NT2/D1 (cell line): ENCODE measurements around the gene TNFRSF1A.

Source experiments
- DNase-seq: peaks from one replicate; pipeline ENCODE4 v3.0.0-alpha.2; 2011; ENCODE audit warnings: low read depth, low spot score
- H3K27me3 ChIP-seq: 2 replicates; pipeline ENCODE4 v1.6.0; 2011; ENCODE audit warnings: mild to moderate bottlenecking; ENCODE audit not compliant: insufficient read length, insufficient read depth
- H3K36me3 ChIP-seq: 2 replicates; pipeline ENCODE4 v1.6.1; 2011; ENCODE audit warnings: mild to moderate bottlenecking, low read length, mixed read lengths; ENCODE audit not compliant: insufficient read depth, insufficient read length
- H3K4me1 ChIP-seq: 2 replicates; pipeline ENCODE4 v1.5.1; 2011; ENCODE audit not compliant: insufficient read depth, insufficient read length
- H3K4me3 ChIP-seq: 2 replicates; pipeline ENCODE4 v1.5.1; 2011; ENCODE audit warnings: low read depth; ENCODE audit not compliant: insufficient read length
- H3K9ac ChIP-seq: 2 replicates; pipeline ENCODE4 v1.6.0; 2011; ENCODE audit warnings: low read depth; ENCODE audit not compliant: insufficient read length
- H3K9me3 ChIP-seq: 2 replicates; pipeline ENCODE4 v1.5.1; 2011; ENCODE audit warnings: mild to moderate bottlenecking, low read length; ENCODE audit not compliant: insufficient read depth
- SUZ12 ChIP-seq: IDR thresholded peaks from 2 replicates; pipeline ENCODE4 v1.6.1; 2011; ENCODE audit not compliant: insufficient read length, insufficient read depth; ENCODE audit errors: extremely low read depth
- YY1 ChIP-seq: IDR thresholded peaks from 2 replicates; pipeline ENCODE4 v1.6.1; 2011; ENCODE audit not compliant: insufficient read length, insufficient read depth
- ZNF274 ChIP-seq: IDR thresholded peaks from 2 replicates; pipeline ENCODE4 v1.6.1; 2011; ENCODE audit warnings: mild to moderate bottlenecking, low read depth, low read length

TNFRSF1A gene

DNA sequence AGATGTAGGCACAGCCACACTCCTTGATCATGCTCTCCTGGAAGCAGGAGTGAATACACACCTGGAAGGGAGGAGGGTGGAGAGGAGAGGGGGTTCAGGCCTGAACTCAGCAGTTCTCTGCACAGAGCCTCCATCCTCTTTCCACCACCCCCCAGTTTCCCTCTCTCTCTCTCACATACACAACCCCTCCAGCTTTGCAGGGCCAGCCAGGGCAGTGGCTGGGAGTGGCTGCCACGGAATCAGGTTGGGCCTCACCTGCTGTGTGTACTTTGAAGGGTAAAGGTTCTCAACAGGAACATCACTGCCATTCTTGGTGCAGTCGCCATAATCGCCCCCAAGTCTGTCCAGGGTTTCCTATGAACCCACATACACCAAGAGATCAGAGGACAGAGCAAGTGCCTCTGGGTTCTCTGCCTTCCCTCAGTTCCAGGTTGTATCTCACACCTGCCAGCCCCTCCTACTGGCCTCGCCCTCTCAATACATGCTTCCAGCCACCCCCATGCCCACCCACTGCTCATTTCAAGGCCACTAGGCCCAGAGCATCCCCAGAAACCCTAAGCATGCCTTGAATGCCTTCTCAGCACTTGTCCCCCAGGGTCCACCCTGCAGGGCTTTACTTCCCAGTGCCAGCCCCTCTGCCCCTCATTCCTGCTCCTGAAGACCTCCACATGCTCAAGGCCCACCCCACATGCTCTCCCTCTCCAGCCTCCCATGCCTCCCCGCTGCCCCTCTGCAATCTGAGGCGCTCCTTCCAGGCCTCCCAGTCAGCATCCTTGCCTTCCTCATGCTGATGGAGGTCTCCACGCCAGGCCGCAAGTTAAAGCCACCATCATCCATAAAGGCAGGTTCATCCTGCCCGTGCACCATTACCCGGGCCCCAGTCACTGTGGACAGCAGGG is 12.9 kb upstream of the TNFRSF1A start:
- TF ChIP-seq SUZ12 (no peak), YY1 (no peak), ZNF274 (no peak)
- H3K36me3 ChIP-seq: no peaks in the 10 kb centered on the region
- H3K9me3 ChIP-seq: no peaks in the 10 kb centered on the region
- no peak for DNase-seq
- peaks cover 14% of the 10 kb centered on the region for H3K4me1 ChIP-seq
- no peaks in the 10 kb centered on the region for H3K27me3 ChIP-seq
- H3K4me3 ChIP-seq: no peak overlapping the region
- H3K9ac ChIP-seq: no peak overlapping the region

- Histone ChIP-seq H3K27me3 (no peaks in the 10 kb centered on the region), H3K9ac (no peak overlapping the region), H3K4me1 (peaks cover 16% of the 10 kb centered on the region), H3K4me3 (no peak overlapping the region), H3K9me3 (no peaks in the 10 kb centered on the region), H3K36me3 (no peaks in the 10 kb centered on the region)
- no peak for TF ChIP-seq SUZ12
- no peak for TF ChIP-seq ZNF274
- TF ChIP-seq YY1: no peak
- DNase-seq: no peak
Measured at GRCh38 chr12:6352193-6353173, 10.6 kb upstream of the TNFRSF1A start.

GRCh38 chr12:6351622-6352021 is 9.7 kb upstream of the TNFRSF1A start:
- TF ChIP-seq YY1 (no peak), ZNF274 (no peak)
- Histone ChIP-seq H3K27me3 (no peaks in the 10 kb centered on the region), H3K9ac (no peak overlapping the region), H3K4me3 (no peak overlapping the region), H3K4me1 (peaks cover 16% of the 10 kb centered on the region), H3K36me3 (no peaks in the 10 kb centered on the region), H3K9me3 (no peaks in the 10 kb centered on the region)
- no peak for DNase-seq

DNA sequence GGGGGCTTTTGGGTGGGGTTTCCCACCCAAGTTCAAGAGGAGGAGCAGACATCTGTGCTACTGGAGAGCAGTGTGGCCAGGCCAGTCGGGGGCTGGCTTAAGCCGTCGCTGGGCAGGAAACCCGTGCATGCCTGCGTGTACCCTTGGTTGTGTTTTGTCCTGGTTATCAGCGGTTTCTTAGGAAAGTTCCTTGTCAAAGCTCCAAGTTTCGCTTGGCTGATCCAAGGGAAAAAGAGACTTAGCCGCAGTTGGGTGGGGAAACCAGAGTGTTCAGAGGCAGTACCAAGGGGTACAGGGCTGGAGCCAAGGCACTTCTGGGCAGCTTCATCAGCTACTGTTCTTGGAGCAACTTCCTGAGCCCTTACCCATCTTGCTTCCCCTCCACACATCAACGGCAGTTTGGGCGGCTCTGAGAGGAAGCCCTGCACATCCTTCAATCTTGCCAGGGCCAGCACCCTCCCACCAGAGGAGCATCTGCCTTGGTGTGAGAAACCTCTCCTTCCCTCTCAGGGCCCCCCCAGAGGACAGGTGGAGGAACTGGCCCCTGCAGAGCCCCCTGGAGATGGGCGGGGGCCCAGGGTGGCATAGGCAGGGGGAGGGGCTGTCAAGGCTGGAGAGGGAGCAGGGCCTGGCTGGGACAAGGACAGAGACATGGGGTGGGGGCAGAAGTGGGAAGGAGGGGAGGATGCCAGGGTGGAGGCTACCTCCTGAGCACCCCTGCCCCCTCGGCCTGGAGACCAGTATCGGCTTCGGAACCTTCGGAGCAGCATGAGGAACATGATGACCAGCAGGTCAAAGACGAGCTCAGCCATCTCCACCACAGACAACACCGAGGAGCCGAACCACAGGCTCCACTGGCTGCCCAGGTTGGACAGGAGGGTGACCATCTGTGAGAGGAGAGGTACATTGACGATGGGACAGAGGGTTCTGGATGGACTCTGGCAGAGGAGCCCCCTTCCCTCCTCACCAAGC is 5.8 kb upstream of the TNFRSF1A start:
- H3K9ac ChIP-seq: no peak overlapping the region
- peaks cover 22% of the 10 kb centered on the region for H3K4me1 ChIP-seq
- H3K27me3 ChIP-seq: no peaks in the 10 kb centered on the region
- no peaks in the 10 kb centered on the region for H3K36me3 ChIP-seq
- TF ChIP-seq SUZ12 (no peak), YY1 (no peak), ZNF274 (no peak)
- DNase-seq: no peak
- no peak overlapping the region for H3K4me3 ChIP-seq
- H3K9me3 ChIP-seq: no peaks in the 10 kb centered on the region

- Histone ChIP-seq H3K4me1 (peaks cover 25% of the 10 kb centered on the region), H3K36me3 (no peaks in the 10 kb centered on the region), H3K4me3 (no peak overlapping the region), H3K9ac (no peak overlapping the region), H3K27me3 (no peaks in the 10 kb centered on the region), H3K9me3 (no peaks in the 10 kb centered on the region)
- DNase-seq: no peak
- no peak for TF ChIP-seq ZNF274
- TF ChIP-seq SUZ12: no peak
- TF ChIP-seq YY1: no peak
Measured at GRCh38 chr12:6346942-6347341, 5.1 kb upstream of the TNFRSF1A start.

DNA sequence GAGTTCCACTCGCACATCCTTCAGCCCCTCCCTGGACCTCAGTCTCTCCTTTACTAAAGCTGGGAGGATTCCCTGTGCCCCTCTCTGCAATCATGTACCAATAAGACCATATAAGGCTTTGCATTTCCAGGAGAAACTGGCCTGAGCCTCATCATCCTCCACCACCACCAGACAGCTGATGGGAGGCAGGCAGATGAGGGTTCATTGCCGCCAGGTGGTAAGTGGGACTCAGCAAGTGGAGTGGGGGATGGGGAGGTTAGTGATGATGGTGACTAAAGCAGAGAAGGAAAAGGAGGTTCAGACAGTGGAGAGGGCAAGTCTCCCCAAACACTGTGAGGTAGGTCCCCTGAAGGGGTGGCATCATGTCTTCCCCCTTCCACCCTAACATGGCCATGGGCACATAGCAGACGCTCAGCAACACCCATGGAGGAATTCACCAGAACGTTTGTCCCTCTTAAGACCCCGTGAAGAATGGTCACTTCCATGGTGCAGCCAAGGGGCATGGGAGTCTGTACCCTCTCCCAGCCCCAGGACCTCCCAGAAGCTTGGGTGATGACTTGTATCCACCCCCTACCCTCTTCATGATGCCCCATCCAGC is 4.5 kb upstream of the TNFRSF1A start:
- Histone ChIP-seq H3K9ac (no peak overlapping the region), H3K9me3 (no peaks in the 10 kb centered on the region), H3K27me3 (no peaks in the 10 kb centered on the region), H3K4me3 (no peak overlapping the region), H3K4me1 (peaks cover 25% of the 10 kb centered on the region), H3K36me3 (no peaks in the 10 kb centered on the region)
- DNase-seq: no peak
- TF ChIP-seq ZNF274 (no peak), YY1 (no peak), SUZ12 (no peak)
